Measurements from ENCODE around the gene ALG2.

GRCh38 chr9:99197124-99197630 lies 24.6 kb downstream of the ALG2 start:
- no peak for TF ChIP-seq EZH2phosphoT487 (IDR thresholded peaks at IDR 0.05; ENCODE audit: borderline replicate concordance, low read depth, low read length)
- TF ChIP-seq, protein P1, sequence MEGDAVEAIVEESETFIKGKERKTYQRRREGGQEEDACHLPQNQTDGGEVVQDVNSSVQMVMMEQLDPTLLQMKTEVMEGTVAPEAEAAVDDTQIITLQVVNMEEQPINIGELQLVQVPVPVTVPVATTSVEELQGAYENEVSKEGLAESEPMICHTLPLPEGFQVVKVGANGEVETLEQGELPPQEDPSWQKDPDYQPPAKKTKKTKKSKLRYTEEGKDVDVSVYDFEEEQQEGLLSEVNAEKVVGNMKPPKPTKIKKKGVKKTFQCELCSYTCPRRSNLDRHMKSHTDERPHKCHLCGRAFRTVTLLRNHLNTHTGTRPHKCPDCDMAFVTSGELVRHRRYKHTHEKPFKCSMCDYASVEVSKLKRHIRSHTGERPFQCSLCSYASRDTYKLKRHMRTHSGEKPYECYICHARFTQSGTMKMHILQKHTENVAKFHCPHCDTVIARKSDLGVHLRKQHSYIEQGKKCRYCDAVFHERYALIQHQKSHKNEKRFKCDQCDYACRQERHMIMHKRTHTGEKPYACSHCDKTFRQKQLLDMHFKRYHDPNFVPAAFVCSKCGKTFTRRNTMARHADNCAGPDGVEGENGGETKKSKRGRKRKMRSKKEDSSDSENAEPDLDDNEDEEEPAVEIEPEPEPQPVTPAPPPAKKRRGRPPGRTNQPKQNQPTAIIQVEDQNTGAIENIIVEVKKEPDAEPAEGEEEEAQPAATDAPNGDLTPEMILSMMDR (conservative IDR thresholded peaks at IDR 0.05; ENCODE audit: low read length) = no peak
